Natural killer cell (primary cell): ENCODE results near the gene TAP2. TPM values are rescaled to one million over a fixed set of nuclear protein-coding genes. Genes with fewer than 3 reads are reported as not detected.

Experiments
- ATAC-seq, 3 donors: fragments of 150-1000 bp in 2 of 3; fragments of 200-7000 bp in 1 of 3; cut with Tn5 transposase; 1 replicate in 1 of 3; 2 replicates in 2 of 3; pipeline ENCODE4 v1.10.0; 2021; ENCODE audit warnings: mild to moderate bottlenecking in 2 of 3, moderate library complexity in 2 of 3
- DNase-seq, 2 donors: peaks; one replicate each; pipeline versions ENCODE4 v3.0.0 to v3.0.0-alpha.2; 2013 to 2021; ENCODE audit warnings: mixed read lengths in 1 of 2
- H3K27ac ChIP-seq: one replicate; pipeline ENCODE4 v1.5.1; 2013; ENCODE audit warnings: mild to moderate bottlenecking, low read length
- H3K27me3 ChIP-seq: one replicate; pipeline ENCODE4 v1.6.1; 2013; ENCODE audit warnings: low read length; ENCODE audit not compliant: control insufficient read depth, insufficient read depth
- H3K36me3 ChIP-seq: one replicate; pipeline ENCODE4 v1.6.1; 2013; ENCODE audit warnings: low read length; ENCODE audit not compliant: control insufficient read depth, insufficient read depth
- H3K4me1 ChIP-seq: one replicate; pipeline ENCODE4 v1.6.1; 2013; ENCODE audit warnings: low read length; ENCODE audit not compliant: control insufficient read depth, insufficient read depth
- H3K4me3 ChIP-seq: one replicate; pipeline ENCODE4 v1.5.1; 2013; ENCODE audit warnings: low read length
- H3K9me3 ChIP-seq: one replicate; pipeline ENCODE4 v1.6.1; 2013; ENCODE audit warnings: low read length; ENCODE audit not compliant: control insufficient read depth, insufficient read depth
- H3K27ac Mint-ChIP-seq, 2 donors: one replicate each; pipeline ENCODE4 v1.8.0; 2022; ENCODE audit warnings: mild to moderate bottlenecking in 2 of 2, mixed read lengths in 2 of 2, moderate library complexity in 1 of 2
- H3K27me3 Mint-ChIP-seq, 2 donors: one replicate each; pipeline ENCODE4 v1.8.0; 2022; ENCODE audit warnings: low read depth in 2 of 2, mixed read lengths in 2 of 2
- H3K36me3 Mint-ChIP-seq: one replicate; pipeline ENCODE4 v1.8.0; 2022; ENCODE audit warnings: mixed read lengths
- H3K4me1 Mint-ChIP-seq, 2 donors: one replicate each; pipeline ENCODE4 v1.8.0; 2022; ENCODE audit warnings: mixed read lengths in 2 of 2
- H3K4me3 Mint-ChIP-seq: one replicate; pipeline ENCODE4 v1.8.0; 2022; ENCODE audit warnings: mild to moderate bottlenecking, moderate library complexity, mixed read lengths
- H3K9me3 Mint-ChIP-seq, 2 donors: one replicate each; pipeline ENCODE4 v1.8.0; 2022; ENCODE audit warnings: mixed read lengths in 2 of 2
- CTCF ChIP-seq: fragments of 200-600 bp; IDR thresholded peaks from one replicate; pipeline ENCODE4 v1.8.0; 2022; ENCODE audit warnings: antibody characterized with exemption
- WGBS: methylation state at CpG from one replicate; pipeline ENCODE4 v1.1.7; 2013; ENCODE audit warnings: missing lambda C conversion rate; ENCODE audit not compliant: insufficient coverage; 5-methylcytosine and 5-hydroxymethylcytosine counted together
- intact Hi-C: fragments of 100-400 bp; cut with micrococcal nuclease; formaldehyde crosslinking; loops from one replicate; pipeline ENCODE4 v1.14.2; 2022
- total RNA-seq, 4 donors: library from RNA; stranded (reverse); fragments of 120-200 nt in 1 of 4; gene quantifications; one replicate each; pipeline versions ENCODE4 v1.2.3 to v1.2.4, GENCODE V29; 2013 to 2022

The TAP2 gene
- total RNA-seq, 3 donors from 2014 or later (not counting 1 experiment from before 2014, with no cell fraction given), result 162 to 221 (median 209) TPM

GRCh38 chr6:32825966-32826365 is 12.6 kb downstream of the TAP2 start:
- Histone ChIP-seq H3K27me3 (no peaks in the 10 kb centered on the region), H3K27ac (no peak overlapping the region), H3K4me3 (no peak overlapping the region), H3K4me1 (no peaks in the 10 kb centered on the region), H3K9me3 (no peaks in the 10 kb centered on the region), H3K36me3 (peaks cover 37% of the 10 kb centered on the region)
- Mint-ChIP-seq H3K4me1 (peaks cover 0 to 5% of the 10 kb centered on the region in 2 donors), H3K36me3 (peaks cover 10% of the 10 kb centered on the region), H3K4me3 (no peak overlapping the region), H3K9me3 (no peaks in the 10 kb centered on the region), H3K27ac (no peak overlapping the region), H3K27me3 (no peaks in the 10 kb centered on the region)
- intact Hi-C loops, result no loop called here
- no peak for TF ChIP-seq CTCF
- 100% methylated on average over 2 of the region's 2 CpGs for WGBS
- DNase-seq (peak in 1 of 2 donors; percentile 41), ATAC-seq (no peak)

- no peak for ATAC-seq
- Mint-ChIP-seq H3K9me3 (no peaks in the 10 kb centered on the region), H3K27ac (no peak overlapping the region), H3K4me3 (no peak overlapping the region), H3K27me3 (no peaks in the 10 kb centered on the region), H3K36me3 (no peaks in the 10 kb centered on the region), H3K4me1 (no peaks in the 10 kb centered on the region)
- no peak for DNase-seq
- WGBS, result 84% methylated on average over 3 of the region's 3 CpGs
- Histone ChIP-seq H3K27me3 (no peaks in the 10 kb centered on the region), H3K36me3 (no peaks in the 10 kb centered on the region), H3K4me1 (no peaks in the 10 kb centered on the region), H3K4me3 (no peak overlapping the region), H3K27ac (no peak overlapping the region), H3K9me3 (no peaks in the 10 kb centered on the region)
- intact Hi-C loops, result no loop called here
- no peak for TF ChIP-seq CTCF
Measured at GRCh38 chr6:32819729-32820128, 18.8 kb downstream of the TAP2 start.

GRCh38 chr6:32818867-32819266 is 19.7 kb downstream of the TAP2 start:
- Histone ChIP-seq H3K36me3 (peaks cover 3% of the 10 kb centered on the region), H3K4me3 (no peak overlapping the region), H3K27ac (no peak overlapping the region), H3K9me3 (no peaks in the 10 kb centered on the region), H3K4me1 (no peaks in the 10 kb centered on the region), H3K27me3 (no peaks in the 10 kb centered on the region)
- WGBS, result 37% methylated on average over 1 of the region's 2 CpGs
- no peak for TF ChIP-seq CTCF
- ATAC-seq (no peak), DNase-seq (no peak)
- H3K4me1 Mint-ChIP-seq, result no peaks in the 10 kb centered on the region
- H3K27me3 Mint-ChIP-seq, result no peaks in the 10 kb centered on the region
- intact Hi-C loops, result no loop called here
- no peak overlapping the region for H3K27ac Mint-ChIP-seq
- no peaks in the 10 kb centered on the region for H3K9me3 Mint-ChIP-seq
- no peaks in the 10 kb centered on the region for H3K36me3 Mint-ChIP-seq
- H3K4me3 Mint-ChIP-seq, result no peak overlapping the region

GRCh38 chr6:32816746-32817204 is 21.8 kb downstream of the TAP2 start, which contains the start of gene HLA-DOB:
TSS of gene HLA-DOB (minus strand) at chr6:32817002. CDS start at chr6:32816951, 51 bp downstream.
- no peak within 1 kb of the TSS for H3K27ac Mint-ChIP-seq
- H3K27me3 Mint-ChIP-seq, result no peaks in the 10 kb centered on the region
- no peaks in the 10 kb centered on the region for H3K9me3 Mint-ChIP-seq
- H3K4me1 ChIP-seq, result no peaks in the 10 kb centered on the region
- no peaks in the 10 kb centered on the region for H3K27me3 ChIP-seq
- DNase-seq (peak in 1 of 2 donors; percentile 54), ATAC-seq (peak; percentile 50 to 85 (median 66))
- peaks cover 4% of the 10 kb centered on the region for H3K36me3 ChIP-seq
- intact Hi-C loops, result no loop called here
- H3K27ac ChIP-seq, result peak within 1 kb of the TSS; percentile 76
- no peak within 1 kb of the TSS for H3K4me3 Mint-ChIP-seq
- 65% methylated on average over 3 of the region's 3 CpGs for WGBS
- no peak for TF ChIP-seq CTCF
- H3K9me3 ChIP-seq, result no peaks in the 10 kb centered on the region
- H3K36me3 Mint-ChIP-seq, result no peaks in the 10 kb centered on the region
- H3K4me3 ChIP-seq, result peak within 1 kb of the TSS; percentile 48
- H3K4me1 Mint-ChIP-seq, result no peaks in the 10 kb centered on the region
